Endothelial cell of umbilical vein (primary cell): ENCODE measurements around the gene MRPL14.

Source experiments
- EZH2 ChIP-seq: IDR thresholded peaks from 2 replicates; pipeline ENCODE4 v1.6.1; 2012; ENCODE audit warnings: borderline replicate concordance, low read depth, mild to moderate bottlenecking, moderate library complexity, low read length, inconsistent platforms; ENCODE audit not compliant: severe bottlenecking
- FOS ChIP-seq: IDR thresholded peaks from 2 replicates; pipeline ENCODE4 v1.6.1; 2011; ENCODE audit warnings: mild to moderate bottlenecking, low read length, moderate library complexity, borderline replicate concordance; ENCODE audit not compliant: insufficient read depth
- MYC ChIP-seq: IDR thresholded peaks from one replicate; pipeline ENCODE4 v1.6.1; 2011; ENCODE audit warnings: mild to moderate bottlenecking, low read depth, low read length
- POLR2A ChIP-seq: IDR thresholded peaks from 2 replicates; pipeline ENCODE4 v1.6.1; 2012; ENCODE audit warnings: low read depth, mild to moderate bottlenecking, control low read depth, low read length
- POLR2AphosphoS5 ChIP-seq: IDR thresholded peaks from 2 replicates; pipeline ENCODE4 v1.6.1; 2012; ENCODE audit warnings: low read depth, mild to moderate bottlenecking, control low read depth, low read length, moderate library complexity; ENCODE audit not compliant: insufficient read depth
- TF ChIP-seq, protein P1 (sequence below), 2 donors: IDR thresholded peaks; 1 replicate in 1 of 2; 2 replicates in 1 of 2; pipeline ENCODE4 v1.5.1; 2011; ENCODE audit warnings: low read length in 2 of 2, mild to moderate bottlenecking in 2 of 2, moderate library complexity in 2 of 2, control low read depth in 1 of 2, inconsistent platforms in 1 of 2, low read depth in 1 of 2; ENCODE audit not compliant: insufficient read depth in 1 of 2; ENCODE audit errors: extremely low read depth in 1 of 2
- TF ChIP-seq, protein P2 (sequence below): IDR thresholded peaks from 2 replicates; pipeline ENCODE4 v1.6.1; 2011; ENCODE audit not compliant: insufficient read depth, insufficient read length

GRCh38 chr6:44104481-44105021 lies 22.7 kb downstream of the MRPL14 start:
- TF ChIP-seq, protein P1, sequence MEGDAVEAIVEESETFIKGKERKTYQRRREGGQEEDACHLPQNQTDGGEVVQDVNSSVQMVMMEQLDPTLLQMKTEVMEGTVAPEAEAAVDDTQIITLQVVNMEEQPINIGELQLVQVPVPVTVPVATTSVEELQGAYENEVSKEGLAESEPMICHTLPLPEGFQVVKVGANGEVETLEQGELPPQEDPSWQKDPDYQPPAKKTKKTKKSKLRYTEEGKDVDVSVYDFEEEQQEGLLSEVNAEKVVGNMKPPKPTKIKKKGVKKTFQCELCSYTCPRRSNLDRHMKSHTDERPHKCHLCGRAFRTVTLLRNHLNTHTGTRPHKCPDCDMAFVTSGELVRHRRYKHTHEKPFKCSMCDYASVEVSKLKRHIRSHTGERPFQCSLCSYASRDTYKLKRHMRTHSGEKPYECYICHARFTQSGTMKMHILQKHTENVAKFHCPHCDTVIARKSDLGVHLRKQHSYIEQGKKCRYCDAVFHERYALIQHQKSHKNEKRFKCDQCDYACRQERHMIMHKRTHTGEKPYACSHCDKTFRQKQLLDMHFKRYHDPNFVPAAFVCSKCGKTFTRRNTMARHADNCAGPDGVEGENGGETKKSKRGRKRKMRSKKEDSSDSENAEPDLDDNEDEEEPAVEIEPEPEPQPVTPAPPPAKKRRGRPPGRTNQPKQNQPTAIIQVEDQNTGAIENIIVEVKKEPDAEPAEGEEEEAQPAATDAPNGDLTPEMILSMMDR (IDR thresholded peaks at IDR 0.05; ENCODE audit: extremely low read depth in 1 of 2, insufficient read depth in 1 of 2, low read depth in 1 of 2, low read length in 2 of 2) = no peak
- TF ChIP-seq FOS (peak; percentile 72), POLR2A (peak; percentile 84), EZH2 (no peak), MYC (peak; percentile 57), POLR2AphosphoS5 (peak; percentile 99)
- TF ChIP-seq, protein P2, sequence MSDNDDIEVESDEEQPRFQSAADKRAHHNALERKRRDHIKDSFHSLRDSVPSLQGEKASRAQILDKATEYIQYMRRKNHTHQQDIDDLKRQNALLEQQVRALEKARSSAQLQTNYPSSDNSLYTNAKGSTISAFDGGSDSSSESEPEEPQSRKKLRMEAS = no peak
